ENCODE data around the gene MCC. TPM values are rescaled to one million over a fixed set of nuclear protein-coding genes. Genes with fewer than 3 reads are reported as not detected.

The MCC gene
- total RNA-seq, 1 donor from 2014 or later: 26.9 TPM

- Mint-ChIP-seq H3K36me3 (ENCODE audit: low read depth, unreplicated experiment) (peaks cover 8% of the 10 kb centered on the region), H3K27me3 (ENCODE audit: low read depth, unreplicated experiment) (no peaks in the 10 kb centered on the region), H3K9me3 (ENCODE audit: unreplicated experiment) (peaks cover 2% of the 10 kb centered on the region), H3K4me1 (ENCODE audit: low read depth, unreplicated experiment) (peaks cover 11% of the 10 kb centered on the region), H3K27ac (ENCODE audit: unreplicated experiment) (no peak overlapping the region), H3K4me3 (ENCODE audit: unreplicated experiment) (no peak overlapping the region)
- H2AFZ ChIP-seq (ENCODE audit: low read depth, low read length): no peak overlapping the region
- no peak for TF ChIP-seq CTCF (IDR thresholded peaks at IDR 0.05; ENCODE audit: insufficient read depth, low read depth, low read length)
- no peak for TF ChIP-seq EZH2 (IDR thresholded peaks at IDR 0.05; ENCODE audit: insufficient read depth, low read length)
- no peaks in the 10 kb centered on the region for H3K36me3 ChIP-seq (ENCODE audit: insufficient read depth, low read length)
- DNase-seq (ENCODE audit: low read depth) (no peak), FAIRE-seq (no peak)
- no peak overlapping the region for H3K27ac ChIP-seq (ENCODE audit: low read depth, low read length)
- no peak overlapping the region for H3K4me2 ChIP-seq (ENCODE audit: low read length)
- peaks cover 13% of the 10 kb centered on the region for H3K4me1 ChIP-seq (ENCODE audit: insufficient read depth, low read length)
- H3K79me2 ChIP-seq (ENCODE audit: insufficient read depth, low read length): peaks cover 12% of the 10 kb centered on the region
- no peaks in the 10 kb centered on the region for H3K27me3 ChIP-seq (ENCODE audit: insufficient read depth, low read length)
- no peak overlapping the region for H3K4me3 ChIP-seq (ENCODE audit: insufficient read depth, low read depth, low read length)
- no peaks in the 10 kb centered on the region for H3K9me3 ChIP-seq (ENCODE audit: insufficient read depth, low read depth, low read length)
- no peak overlapping the region for H3K9ac ChIP-seq (ENCODE audit: low read length)
- H4K20me1 ChIP-seq (ENCODE audit: insufficient read depth, low read length): peaks cover 14% of the 10 kb centered on the region
Measured at GRCh38 chr5:113255105-113255504, 233.1 kb downstream of the MCC start.

GRCh38 chr5:113253037-113253436, 235.2 kb downstream of the MCC start:
- peaks cover 18% of the 10 kb centered on the region for H3K4me1 Mint-ChIP-seq (ENCODE audit: low read depth, unreplicated experiment)
- H3K27me3 ChIP-seq (ENCODE audit: insufficient read depth, low read length): no peaks in the 10 kb centered on the region
- peaks cover 3% of the 10 kb centered on the region for H3K9me3 Mint-ChIP-seq (ENCODE audit: unreplicated experiment)
- no peak overlapping the region for H3K4me2 ChIP-seq (ENCODE audit: low read length)
- H3K36me3 Mint-ChIP-seq (ENCODE audit: low read depth, unreplicated experiment): peaks cover 11% of the 10 kb centered on the region
- H3K27ac ChIP-seq (ENCODE audit: low read depth, low read length): no peak overlapping the region
- H3K4me3 Mint-ChIP-seq (ENCODE audit: unreplicated experiment): no peak overlapping the region
- H2AFZ ChIP-seq (ENCODE audit: low read depth, low read length): no peak overlapping the region
- peaks cover 14% of the 10 kb centered on the region for H4K20me1 ChIP-seq (ENCODE audit: insufficient read depth, low read length)
- TF ChIP-seq EZH2 (IDR thresholded peaks at IDR 0.05; ENCODE audit: insufficient read depth, low read length): no peak
- TF ChIP-seq CTCF (IDR thresholded peaks at IDR 0.05; ENCODE audit: insufficient read depth, low read depth, low read length): no peak
- H3K4me3 ChIP-seq (ENCODE audit: insufficient read depth, low read depth, low read length): no peak overlapping the region
- H3K9me3 ChIP-seq (ENCODE audit: insufficient read depth, low read depth, low read length): no peaks in the 10 kb centered on the region
- H3K27me3 Mint-ChIP-seq (ENCODE audit: low read depth, unreplicated experiment): no peaks in the 10 kb centered on the region
- no peak overlapping the region for H3K9ac ChIP-seq (ENCODE audit: low read length)
- H3K36me3 ChIP-seq (ENCODE audit: insufficient read depth, low read length): no peaks in the 10 kb centered on the region
- no peak for FAIRE-seq
- no peak overlapping the region for H3K27ac Mint-ChIP-seq (ENCODE audit: unreplicated experiment)
- peaks cover 12% of the 10 kb centered on the region for H3K79me2 ChIP-seq (ENCODE audit: insufficient read depth, low read length)
- peaks cover 22% of the 10 kb centered on the region for H3K4me1 ChIP-seq (ENCODE audit: insufficient read depth, low read length)
- DNase-seq (ENCODE audit: low read depth): no peak

GRCh38 chr5:113252066-113252465, 236.2 kb downstream of the MCC start:
- peaks cover 14% of the 10 kb centered on the region for H4K20me1 ChIP-seq (ENCODE audit: insufficient read depth, low read length)
- H3K9ac ChIP-seq (ENCODE audit: low read length): no peak overlapping the region
- no peak overlapping the region for H2AFZ ChIP-seq (ENCODE audit: low read depth, low read length)
- Mint-ChIP-seq H3K27me3 (ENCODE audit: low read depth, unreplicated experiment) (no peaks in the 10 kb centered on the region), H3K27ac (ENCODE audit: unreplicated experiment) (no peak overlapping the region), H3K9me3 (ENCODE audit: unreplicated experiment) (peaks cover 10% of the 10 kb centered on the region), H3K36me3 (ENCODE audit: low read depth, unreplicated experiment) (peaks cover 13% of the 10 kb centered on the region), H3K4me1 (ENCODE audit: low read depth, unreplicated experiment) (peaks cover 18% of the 10 kb centered on the region), H3K4me3 (ENCODE audit: unreplicated experiment) (no peak overlapping the region)
- no peak overlapping the region for H3K27ac ChIP-seq (ENCODE audit: low read depth, low read length)
- DNase-seq (ENCODE audit: low read depth) (no peak), FAIRE-seq (no peak)
- H3K27me3 ChIP-seq (ENCODE audit: insufficient read depth, low read length): no peaks in the 10 kb centered on the region
- H3K79me2 ChIP-seq (ENCODE audit: insufficient read depth, low read length): peaks cover 12% of the 10 kb centered on the region
- no peak overlapping the region for H3K4me2 ChIP-seq (ENCODE audit: low read length)
- no peak overlapping the region for H3K4me3 ChIP-seq (ENCODE audit: insufficient read depth, low read depth, low read length)
- no peaks in the 10 kb centered on the region for H3K9me3 ChIP-seq (ENCODE audit: insufficient read depth, low read depth, low read length)
- H3K4me1 ChIP-seq (ENCODE audit: insufficient read depth, low read length): peaks cover 22% of the 10 kb centered on the region
- TF ChIP-seq CTCF (IDR thresholded peaks at IDR 0.05; ENCODE audit: insufficient read depth, low read depth, low read length) (no peak), EZH2 (IDR thresholded peaks at IDR 0.05; ENCODE audit: insufficient read depth, low read length) (no peak)
- H3K36me3 ChIP-seq (ENCODE audit: insufficient read depth, low read length): no peaks in the 10 kb centered on the region
